Measurements from ENCODE around the gene CHRNE.

GRCh38 chr17:4870855-4871254 is 32.0 kb downstream of the CHRNE start:
- no peak for TF ChIP-seq POLR2AphosphoS5 (IDR thresholded peaks at IDR 0.05; ENCODE audit: borderline replicate concordance, low read depth, low read length)
- TF ChIP-seq EZH2 (IDR thresholded peaks at IDR 0.05), result no peak
